ENCODE results near the gene LEAP2. TPM values are rescaled to one million over a fixed set of nuclear protein-coding genes. Genes with fewer than 3 reads are reported as not detected.

Gene LEAP2
- total and polyA plus RNA-seq, 2 of the 4 experiments (the other 2 are of a cell fraction), result under 0.01 to 0.36 TPM

GRCh38 chr5:132838516-132839282 is 34.8 kb upstream of the LEAP2 start:
- Histone ChIP-seq H3K23ac (ENCODE audit: low read depth, low read length) (0 out of 2 replicates have a peak overlapping the region, but pooled peaks have one; percentile 8), H2BK5ac (ENCODE audit: low read depth, low read length, poor library complexity, severe bottlenecking) (peak overlapping the region; percentile 93), H3K9me3 (ENCODE audit: control insufficient read depth, insufficient read depth, low read length) (no peaks in the 10 kb centered on the region), H4K20me1 (ENCODE audit: insufficient read depth, low read length) (no peaks in the 10 kb centered on the region), H3K56ac (ENCODE audit: extremely low read depth, insufficient read depth, low read length) (no peak overlapping the region), H4K91ac (ENCODE audit: insufficient read depth, low read depth, low read length) (peak overlapping the region; percentile 62; the same call in 1 of the 2 replicates), H4K8ac (ENCODE audit: low read depth in 2 of 2, low read length in 2 of 2) (peak overlapping the region; percentile 46 to 89; a peak in 2 of 4 replicates), H3K4me1 (ENCODE audit: control insufficient read depth, insufficient read depth, low read length) (peaks cover 19% of the 10 kb centered on the region), H2AK5ac (ENCODE audit: low read depth, low read length) (peak overlapping the region; percentile 10; the same call in 1 of the 2 replicates), H3K4me2 (ENCODE audit: low read depth, low read length) (no peak overlapping the region), H2AFZ (replicated peaks; ENCODE audit: low read length, poor library complexity) (no peak overlapping the region), H3K9ac (ENCODE audit: low read depth, low read length) (no peak overlapping the region), H3K79me1 (ENCODE audit: low read depth in 1 of 2, low read length in 2 of 2) (no peaks in the 10 kb centered on the region), H3K27ac (ENCODE audit: insufficient read depth, low read length) (no peak overlapping the region), H2AK9ac (replicated peaks; ENCODE audit: low read depth, low read length, poor library complexity) (no peak overlapping the region), H2BK20ac (ENCODE audit: low read depth, low read length) (0 out of 2 replicates have a peak overlapping the region, but pooled peaks have one; percentile 38), H3K27me3 (ENCODE audit: control insufficient read depth, insufficient read depth, low read length) (no peaks in the 10 kb centered on the region), H3K4ac (ENCODE audit: low read depth, low read length) (peak overlapping the region; percentile 90; the same call in 1 of the 2 replicates), H3K4me3 (ENCODE audit: insufficient read depth, low read depth, low read length) (no peak overlapping the region), H3K9me1 (ENCODE audit: insufficient read depth, low read length) (peaks cover 7% of the 10 kb centered on the region), H2BK120ac (ENCODE audit: low read depth, low read length) (peak overlapping the region; percentile 92; the same call in 1 of the 2 replicates), H2BK15ac (ENCODE audit: low read depth, low read length) (peak overlapping the region; percentile 31; the same call in 1 of the 3 replicates), H3K36me3 (ENCODE audit: control insufficient read depth, insufficient read depth, low read length) (no peaks in the 10 kb centered on the region), H3K14ac (replicated peaks; ENCODE audit: low read depth, low read length) (peak overlapping the region; percentile 54), H4K5ac (ENCODE audit: low read depth, low read length) (peak overlapping the region; percentile 80), H3K18ac (ENCODE audit: low read depth, low read length) (peak overlapping the region; percentile 88)
- dilution Hi-C loops (cut with HindIII; ENCODE audit: low sequenced_read_pairs, unreplicated experiment), result no loop called here
- BruUV-seq (replicated peaks), result no TSS peak
- ChIA-PET CTCF (interaction anchor here (0.8 kb wide), 1 partner anchor 156 kb away, joined by 4 read pairs; no protein-coding TSS in a partner anchor), POLR2A (ENCODE audit: unreplicated experiment) (no interaction called here)
- WGBS, 2 experiments (ENCODE audit: extremely low coverage in 2 of 2, insufficient read length in 1 of 2), result 100% methylated on average over 1 of the region's 3 CpGs; no CpG with 5 or more reads in 1 of the 2 experiments
- in situ Hi-C loops (cut with MboI; ENCODE audit: low sequenced_read_pairs), result no loop called here
- TF ChIP-seq CHD1 (IDR thresholded peaks at IDR 0.05; ENCODE audit: low read depth, low read length) (no peak), SMC3 (IDR thresholded peaks at IDR 0.05; ENCODE audit: low read depth, low read length) (no peak), RFX5 (IDR thresholded peaks at IDR 0.05; ENCODE audit: low read depth, low read length) (no peak), ELK1 (IDR thresholded peaks at IDR 0.05; ENCODE audit: borderline replicate concordance, low read depth, low read length) (no peak), MAZ (IDR thresholded peaks at IDR 0.05; ENCODE audit: borderline replicate concordance, low read depth, low read length) (no peak), POLR2A (IDR thresholded peaks at IDR 0.05; ENCODE audit: low read depth, low read length) (no peak)
- intact Hi-C loops (cut with micrococcal nuclease), result no loop called here
- no peak for ATAC-seq (ENCODE audit: low read depth)
- no peak for DNase-seq
